HepG2 (cell line): Measurements from ENCODE around the gene GLYATL3. TPM values are rescaled to one million over a fixed set of nuclear protein-coding genes. Genes with fewer than 3 reads are reported as not detected.
A peak's percentile ranks its signal among the peaks of the same experiment; 100 is the strongest.

Experiments
- EZH2 ChIP-seq: conservative IDR thresholded peaks from 2 replicates; pipeline ENCODE4 v1.6.1; 2012; ENCODE audit warnings: mild to moderate bottlenecking, low read depth, low read length, moderate library complexity
- FOXK2 ChIP-seq: fragments of 450-650 bp; IDR thresholded peaks from 2 replicates; pipeline ENCODE4 v1.6.1; 2016
- MAF1 ChIP-seq: sonication (generic); formaldehyde crosslinking; IDR thresholded peaks from 2 replicates; pipeline ENCODE4 v1.5.0; 2020; ENCODE audit warnings: missing genetic modification reagents, borderline replicate concordance
- MATR3 ChIP-seq: sonication (generic); formaldehyde crosslinking; IDR thresholded peaks from 2 replicates; pipeline ENCODE4 v1.4.0; 2020; ENCODE audit warnings: missing genetic modification reagents
- POLR2A ChIP-seq, 2 experiments: IDR thresholded peaks; 2 replicates each; pipeline ENCODE4 v1.6.1; 2011; ENCODE audit warnings: low read depth in 2 of 2, low read length in 2 of 2, mild to moderate bottlenecking in 1 of 2, moderate library complexity in 1 of 2; ENCODE audit not compliant: insufficient read depth in 1 of 2
- SP5 ChIP-seq: IDR thresholded peaks from 2 replicates; pipeline ENCODE4 v1.6.1; 2016; ENCODE audit warnings: low read depth, borderline replicate concordance
- SPEN ChIP-seq: sonication (generic); formaldehyde crosslinking; IDR thresholded peaks from 2 replicates; pipeline ENCODE4 v1.5.1; 2020; ENCODE audit warnings: low read depth, mild to moderate bottlenecking, missing genetic modification reagents
- TAF1 ChIP-seq: sonication (generic); formaldehyde crosslinking; IDR thresholded peaks from 2 replicates; pipeline ENCODE4 v1.4.0; 2020; ENCODE audit warnings: missing genetic modification reagents
- TAF15 ChIP-seq: fragments of 200-400 bp; formaldehyde crosslinking; IDR thresholded peaks from one replicate; pipeline ENCODE4 v1.6.1; 2018; ENCODE audit warnings: mild to moderate bottlenecking, low read depth, low read length; ENCODE audit not compliant: poor library complexity, severe bottlenecking
- U2AF1 ChIP-seq: fragments of 200-400 bp; formaldehyde crosslinking; optimal IDR thresholded peaks from 2 replicates; pipeline ENCODE3; 2017; ENCODE audit warnings: mild to moderate bottlenecking, low read depth, low read length
- YEATS4 ChIP-seq: sonication (generic); formaldehyde crosslinking; IDR thresholded peaks from 2 replicates; pipeline ENCODE4 v1.4.0; 2020; ENCODE audit warnings: missing genetic modification reagents, borderline replicate concordance
- ZNF124 ChIP-seq: sonication (generic); formaldehyde crosslinking; IDR thresholded peaks from 2 replicates; pipeline ENCODE4 v1.4.0; 2020; ENCODE audit warnings: missing genetic modification reagents
- ZNF572 ChIP-seq: sonication (generic); formaldehyde crosslinking; IDR thresholded peaks from 2 replicates; pipeline ENCODE4 v1.5.1; 2020; ENCODE audit warnings: mild to moderate bottlenecking, missing genetic modification reagents
- ZNF709 ChIP-seq: sonication (generic); formaldehyde crosslinking; IDR thresholded peaks from 2 replicates; pipeline ENCODE4 v1.5.0; 2020; ENCODE audit warnings: mild to moderate bottlenecking, missing genetic modification reagents
- ZNF749 ChIP-seq: sonication (generic); formaldehyde crosslinking; IDR thresholded peaks from 2 replicates; pipeline ENCODE4 v1.8.0; 2022; ENCODE audit warnings: mild to moderate bottlenecking, missing genetic modification reagents, moderate library complexity, borderline replicate concordance
- ZNF781 ChIP-seq: sonication (generic); formaldehyde crosslinking; IDR thresholded peaks from 2 replicates; pipeline ENCODE4 v1.5.1; 2020; ENCODE audit warnings: borderline replicate concordance, mild to moderate bottlenecking, missing genetic modification reagents; ENCODE audit errors: not compliant biosample characterization
- ZSCAN30 ChIP-seq: sonication (generic); formaldehyde crosslinking; IDR thresholded peaks from 2 replicates; pipeline ENCODE4 v1.5.0; 2020; ENCODE audit warnings: mild to moderate bottlenecking, missing genetic modification reagents
- polyA plus RNA-seq, 8 experiments: library from polyadenylated mRNA; depleted of rRNA in 3 of 8; stranded (reverse) in 7 of 8; unstranded in 1 of 8; fragments of >200 nt; fragmentation: Illumina TruSeq in 4 of 8; extraction: Trizol in 4 of 8; gene quantifications; 2 replicates each; pipeline versions ENCODE4 v1.2.1 to v1.2.3, GENCODE V29; 2011 to 2016; ENCODE audit warnings: low read depth in 4 of 8, missing spikeins in 1 of 8, mixed read lengths in 1 of 8; ENCODE audit not compliant: insufficient read depth in 1 of 8
- total RNA-seq, 5 experiments: library from RNA; depleted of rRNA; stranded (reverse); fragments of >200 nt; fragmentation: Illumina TruSeq; extraction: Trizol; gene quantifications; 2 replicates each; pipeline ENCODE4 v1.2.3, GENCODE V29; 2016; ENCODE audit warnings: low read depth in 1 of 5
- TF ChIP-seq, protein P1 (sequence below): sonication (generic); formaldehyde crosslinking; IDR thresholded peaks from 2 replicates; pipeline ENCODE4 v1.4.0; 2020; ENCODE audit warnings: missing genetic modification reagents
- TF ChIP-seq, protein P2 (sequence below): IDR thresholded peaks from 2 replicates; pipeline ENCODE4 v1.6.1; 2012; ENCODE audit warnings: low read depth, low read length, improper control_type of control experiment
- TF ChIP-seq, protein P3 (sequence below), 2 experiments: sonication (generic) in 1 of 2; formaldehyde crosslinking in 1 of 2; IDR thresholded peaks; 2 replicates each; pipeline versions ENCODE4 v1.5.1 to v1.6.1; 2011 to 2020; ENCODE audit warnings: borderline replicate concordance in 1 of 2, low read depth in 1 of 2, low read length in 1 of 2, mild to moderate bottlenecking in 1 of 2, missing genetic modification reagents in 1 of 2, moderate library complexity in 1 of 2
- TF ChIP-seq, protein P4 (sequence below), 2 experiments: IDR thresholded peaks; 2 replicates each; pipeline ENCODE4 v1.6.1; 2011 to 2012; ENCODE audit warnings: low read length in 2 of 2, borderline replicate concordance in 1 of 2, low read depth in 1 of 2, mild to moderate bottlenecking in 1 of 2, moderate library complexity in 1 of 2

The GLYATL3 gene
- total and polyA plus RNA-seq, 2 of the 13 experiments (the other 11 are each of a cell fraction or from before 2014, with no cell fraction given): 0.05 TPM; not detected in 1

DNA sequence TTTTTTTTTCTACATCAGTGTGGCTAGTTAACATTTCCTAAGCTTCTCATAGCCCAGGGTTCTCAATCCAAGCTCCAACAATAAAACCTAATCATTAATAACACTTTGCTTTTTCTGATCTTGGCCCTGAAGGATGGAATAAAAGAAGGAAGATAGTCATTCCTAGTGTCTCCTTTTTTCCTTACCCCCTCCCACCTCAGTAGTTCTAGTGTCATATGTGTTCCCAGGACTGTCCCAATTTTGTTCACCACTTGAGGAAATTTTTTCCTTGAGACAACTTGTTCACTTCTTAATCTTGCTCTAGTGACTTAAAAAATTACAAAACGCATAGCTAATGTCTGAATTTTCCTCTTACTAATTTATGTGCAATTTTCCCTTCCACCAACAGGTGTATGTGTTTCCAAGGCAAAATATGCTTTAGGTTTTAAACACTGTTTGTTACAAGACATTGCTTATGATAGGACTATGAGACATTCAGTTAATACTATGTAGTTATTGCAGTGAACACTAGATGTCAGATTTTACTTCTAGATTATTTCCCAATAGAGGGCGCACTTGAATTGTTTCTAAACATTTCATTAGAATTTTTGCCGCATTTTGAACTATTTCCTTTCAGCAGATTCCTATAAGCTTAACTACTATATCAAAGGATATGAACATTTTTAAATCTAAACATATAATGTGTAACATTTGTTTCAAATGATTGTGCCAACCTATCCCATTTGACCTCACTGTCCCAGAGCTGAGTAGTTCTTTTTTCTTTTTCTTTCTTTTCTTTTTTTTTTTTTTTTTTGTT is 32.2 kb downstream of the GLYATL3 start (continued):
- TF ChIP-seq ZNF749 (no peak), SPEN (CRISPR knock-in tag) (no peak), MAF1 (CRISPR knock-in tag) (no peak), EZH2 (no peak), ZNF572 (no peak), FOXK2 (no peak), MATR3 (CRISPR knock-in tag) (no peak), ZSCAN30 (CRISPR knock-in tag) (peak; percentile 53; the same call in 1 of the 2 replicates), TAF1 (CRISPR knock-in tag) (no peak), YEATS4 (no peak), ZNF709 (CRISPR knock-in tag) (no peak), ZNF781 (no peak), SP5 (no peak), U2AF1 (no peak), POLR2A (IDR thresholded peaks at IDR 0.05; ENCODE audit: insufficient read depth in 1 of 2, low read depth in 2 of 2, low read length in 2 of 2) (no peak), ZNF124 (CRISPR knock-in tag) (0 out of 2 replicates have a peak, but pooled peaks have one; percentile 48), TAF15 (no peak)
- TF ChIP-seq, protein P1, sequence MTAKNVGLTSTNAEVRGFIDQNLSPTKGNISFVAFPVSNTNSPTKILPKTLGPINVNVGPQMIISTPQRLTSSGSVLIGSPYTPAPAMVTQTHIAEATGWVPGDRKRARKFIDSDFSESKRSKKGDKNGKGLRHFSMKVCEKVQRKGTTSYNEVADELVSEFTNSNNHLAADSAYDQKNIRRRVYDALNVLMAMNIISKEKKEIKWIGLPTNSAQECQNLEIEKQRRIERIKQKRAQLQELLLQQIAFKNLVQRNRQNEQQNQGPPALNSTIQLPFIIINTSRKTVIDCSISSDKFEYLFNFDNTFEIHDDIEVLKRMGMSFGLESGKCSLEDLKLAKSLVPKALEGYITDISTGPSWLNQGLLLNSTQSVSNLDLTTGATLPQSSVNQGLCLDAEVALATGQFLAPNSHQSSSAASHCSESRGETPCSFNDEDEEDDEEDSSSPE (CRISPR knock-in tag): no peak
- TF ChIP-seq, protein P2, sequence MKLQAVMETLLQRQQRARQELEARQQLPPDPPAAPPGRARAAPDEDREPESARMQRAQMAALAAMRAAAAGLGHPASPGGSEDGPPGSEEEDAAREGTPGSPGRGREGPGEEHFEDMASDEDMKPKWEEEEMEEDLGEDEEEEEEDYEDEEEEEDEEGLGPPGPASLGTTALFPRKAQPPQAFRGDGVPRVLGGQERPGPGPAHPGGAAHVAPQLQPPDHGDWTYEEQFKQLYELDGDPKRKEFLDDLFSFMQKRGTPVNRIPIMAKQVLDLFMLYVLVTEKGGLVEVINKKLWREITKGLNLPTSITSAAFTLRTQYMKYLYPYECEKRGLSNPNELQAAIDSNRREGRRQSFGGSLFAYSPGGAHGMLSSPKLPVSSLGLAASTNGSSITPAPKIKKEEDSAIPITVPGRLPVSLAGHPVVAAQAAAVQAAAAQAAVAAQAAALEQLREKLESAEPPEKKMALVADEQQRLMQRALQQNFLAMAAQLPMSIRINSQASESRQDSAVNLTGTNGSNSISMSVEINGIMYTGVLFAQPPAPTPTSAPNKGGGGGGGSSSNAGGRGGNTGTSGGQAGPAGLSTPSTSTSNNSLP: peak; percentile 88
- TF ChIP-seq, protein P3, sequence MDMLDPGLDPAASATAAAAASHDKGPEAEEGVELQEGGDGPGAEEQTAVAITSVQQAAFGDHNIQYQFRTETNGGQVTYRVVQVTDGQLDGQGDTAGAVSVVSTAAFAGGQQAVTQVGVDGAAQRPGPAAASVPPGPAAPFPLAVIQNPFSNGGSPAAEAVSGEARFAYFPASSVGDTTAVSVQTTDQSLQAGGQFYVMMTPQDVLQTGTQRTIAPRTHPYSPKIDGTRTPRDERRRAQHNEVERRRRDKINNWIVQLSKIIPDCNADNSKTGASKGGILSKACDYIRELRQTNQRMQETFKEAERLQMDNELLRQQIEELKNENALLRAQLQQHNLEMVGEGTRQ (IDR thresholded peaks at IDR 0.05; ENCODE audit: low read depth, low read length): no peak
- TF ChIP-seq, protein P3 (CRISPR knock-in tag; IDR thresholded peaks at IDR 0.05; ENCODE audit: borderline replicate concordance): no peak
- TF ChIP-seq, protein P4, sequence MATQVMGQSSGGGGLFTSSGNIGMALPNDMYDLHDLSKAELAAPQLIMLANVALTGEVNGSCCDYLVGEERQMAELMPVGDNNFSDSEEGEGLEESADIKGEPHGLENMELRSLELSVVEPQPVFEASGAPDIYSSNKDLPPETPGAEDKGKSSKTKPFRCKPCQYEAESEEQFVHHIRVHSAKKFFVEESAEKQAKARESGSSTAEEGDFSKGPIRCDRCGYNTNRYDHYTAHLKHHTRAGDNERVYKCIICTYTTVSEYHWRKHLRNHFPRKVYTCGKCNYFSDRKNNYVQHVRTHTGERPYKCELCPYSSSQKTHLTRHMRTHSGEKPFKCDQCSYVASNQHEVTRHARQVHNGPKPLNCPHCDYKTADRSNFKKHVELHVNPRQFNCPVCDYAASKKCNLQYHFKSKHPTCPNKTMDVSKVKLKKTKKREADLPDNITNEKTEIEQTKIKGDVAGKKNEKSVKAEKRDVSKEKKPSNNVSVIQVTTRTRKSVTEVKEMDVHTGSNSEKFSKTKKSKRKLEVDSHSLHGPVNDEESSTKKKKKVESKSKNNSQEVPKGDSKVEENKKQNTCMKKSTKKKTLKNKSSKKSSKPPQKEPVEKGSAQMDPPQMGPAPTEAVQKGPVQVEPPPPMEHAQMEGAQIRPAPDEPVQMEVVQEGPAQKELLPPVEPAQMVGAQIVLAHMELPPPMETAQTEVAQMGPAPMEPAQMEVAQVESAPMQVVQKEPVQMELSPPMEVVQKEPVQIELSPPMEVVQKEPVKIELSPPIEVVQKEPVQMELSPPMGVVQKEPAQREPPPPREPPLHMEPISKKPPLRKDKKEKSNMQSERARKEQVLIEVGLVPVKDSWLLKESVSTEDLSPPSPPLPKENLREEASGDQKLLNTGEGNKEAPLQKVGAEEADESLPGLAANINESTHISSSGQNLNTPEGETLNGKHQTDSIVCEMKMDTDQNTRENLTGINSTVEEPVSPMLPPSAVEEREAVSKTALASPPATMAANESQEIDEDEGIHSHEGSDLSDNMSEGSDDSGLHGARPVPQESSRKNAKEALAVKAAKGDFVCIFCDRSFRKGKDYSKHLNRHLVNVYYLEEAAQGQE (IDR thresholded peaks at IDR 0.05; ENCODE audit: borderline replicate concordance in 1 of 2, low read depth in 1 of 2, low read length in 2 of 2): no peak
